HG03460 (cell line): Measurements from ENCODE around the gene FASLG.
"Not testable (repeated sequence)": the region's sequence is repeated elsewhere in the genome, so short reads cannot be mapped to it uniquely, and the experiment has no call there.

ENCODE experiments used
- ATAC-seq: cut with Tn5 transposase; IDR thresholded peaks from one replicate; pipeline ENCODE4 v1.9.1; 2021; ENCODE audit not compliant: unreplicated experiment

The FASLG gene

GRCh38 chr1:172679000-172679772 lies 20.3 kb downstream of the FASLG start:
- ATAC-seq, result no peak

GRCh38 chr1:172680244-172680643 lies 21.3 kb downstream of the FASLG start:
- ATAC-seq, result no peak

GRCh38 chr1:172680733-172681275 lies 21.9 kb downstream of the FASLG start:
- ATAC-seq, result no peak

- ATAC-seq, result no peak
Measured at GRCh38 chr1:172682812-172683211, 23.9 kb downstream of the FASLG start.

GRCh38 chr1:172686143-172686542 lies 27.2 kb downstream of the FASLG start:
- no peak for ATAC-seq

GRCh38 chr1:172688428-172689085 lies 29.7 kb downstream of the FASLG start:
- not testable (repeated sequence) for ATAC-seq

GRCh38 chr1:172690925-172691324 lies 32.0 kb downstream of the FASLG start:
- not testable (repeated sequence) for ATAC-seq

- ATAC-seq, result no peak
Measured at GRCh38 chr1:172697534-172698002, 38.7 kb downstream of the FASLG start.

GRCh38 chr1:172698224-172698623 lies 39.3 kb downstream of the FASLG start:
- no peak for ATAC-seq

- ATAC-seq, result peak; percentile 77
Measured at GRCh38 chr1:172699111-172699510, 40.2 kb downstream of the FASLG start.

- ATAC-seq, result no peak
Measured at GRCh38 chr1:172699695-172700227, 40.9 kb downstream of the FASLG start.

GRCh38 chr1:172700556-172700955 lies 41.7 kb downstream of the FASLG start:
- ATAC-seq, result no peak

- ATAC-seq, result no peak
Measured at GRCh38 chr1:172704001-172704400, 45.1 kb downstream of the FASLG start.

- ATAC-seq, result no peak
Measured at GRCh38 chr1:172704420-172705210, 45.7 kb downstream of the FASLG start.

GRCh38 chr1:172708452-172708851 lies 49.5 kb downstream of the FASLG start:
- ATAC-seq, result no peak

- ATAC-seq, result no peak
Measured at GRCh38 chr1:172711558-172711957, 52.7 kb downstream of the FASLG start.

- ATAC-seq, result no peak
Measured at GRCh38 chr1:172713466-172713865, 54.6 kb downstream of the FASLG start.
